Neural crest cell (in vitro differentiated cells): Measurements from ENCODE around the gene KCNK3. TPM values are rescaled to one million over a fixed set of nuclear protein-coding genes. Genes with fewer than 3 reads are reported as not detected.

Experiments
- DNase-seq: peaks from one replicate; pipeline ENCODE4 v3.0.0; 2021; ENCODE audit warnings: low read depth, mixed read lengths, low spot score
- H3K27ac Mint-ChIP-seq: one replicate; pipeline ENCODE4 v1.8.0; 2021; ENCODE audit warnings: mild to moderate bottlenecking, mixed read lengths; ENCODE audit not compliant: unreplicated experiment
- H3K27me3 Mint-ChIP-seq: 2 replicates; pipeline ENCODE4 v1.8.0; 2021; ENCODE audit warnings: low read depth, mild to moderate bottlenecking, mixed read lengths
- H3K36me3 Mint-ChIP-seq: 2 replicates; pipeline ENCODE4 v1.8.0; 2021; ENCODE audit warnings: low read depth, mild to moderate bottlenecking, mixed read lengths
- H3K4me1 Mint-ChIP-seq: 2 replicates; pipeline ENCODE4 v1.8.0; 2021; ENCODE audit warnings: mixed read lengths
- H3K4me3 Mint-ChIP-seq: one replicate; pipeline ENCODE4 v1.8.0; 2021; ENCODE audit warnings: mild to moderate bottlenecking, mixed read lengths
- H3K9me3 Mint-ChIP-seq: 2 replicates; pipeline ENCODE4 v1.8.0; 2021; ENCODE audit warnings: mixed read lengths
- total RNA-seq: library from RNA; stranded (reverse); gene quantifications from 2 replicates; pipeline ENCODE4 v1.2.1, GENCODE V29; 2021
- TF ChIP-seq, protein P1 (sequence below): fragments of 200-600 bp; sonication (generic); conservative IDR thresholded peaks from 2 replicates; pipeline ENCODE4 v1.5.0; 2021; ENCODE audit warnings: antibody characterized with exemption, mild to moderate bottlenecking

Gene KCNK3
- total RNA-seq, 1 donor from 2014 or later = 0.58 TPM

DNA sequence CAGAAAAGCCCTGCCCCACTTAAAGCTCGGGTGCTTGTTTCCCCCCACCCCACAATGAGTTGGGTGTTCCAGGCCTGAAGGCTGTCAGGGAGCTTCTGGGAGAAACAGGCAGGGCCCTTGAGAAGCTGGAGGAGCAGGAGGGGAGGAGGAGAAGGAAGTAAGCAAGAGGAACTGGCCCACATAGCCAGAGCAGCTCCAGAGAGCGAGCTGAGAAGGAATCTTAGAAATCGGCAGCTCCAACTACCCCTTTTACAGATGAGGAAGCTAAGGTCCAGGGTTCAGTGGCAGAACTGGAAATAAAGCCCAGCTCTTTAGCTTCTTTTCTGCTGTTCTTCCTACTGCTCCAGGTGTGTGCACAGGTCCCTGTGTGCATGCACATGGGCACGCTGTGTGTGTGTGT, 12.7 kb upstream of the KCNK3 start:
- DNase-seq = no peak
- Mint-ChIP-seq H3K36me3 (no peaks in the 10 kb centered on the region), H3K4me3 (no peak overlapping the region), H3K9me3 (peaks cover 10% of the 10 kb centered on the region), H3K27ac (no peak overlapping the region), H3K27me3 (peaks cover 16% of the 10 kb centered on the region), H3K4me1 (no peaks in the 10 kb centered on the region)
- TF ChIP-seq, protein P1, sequence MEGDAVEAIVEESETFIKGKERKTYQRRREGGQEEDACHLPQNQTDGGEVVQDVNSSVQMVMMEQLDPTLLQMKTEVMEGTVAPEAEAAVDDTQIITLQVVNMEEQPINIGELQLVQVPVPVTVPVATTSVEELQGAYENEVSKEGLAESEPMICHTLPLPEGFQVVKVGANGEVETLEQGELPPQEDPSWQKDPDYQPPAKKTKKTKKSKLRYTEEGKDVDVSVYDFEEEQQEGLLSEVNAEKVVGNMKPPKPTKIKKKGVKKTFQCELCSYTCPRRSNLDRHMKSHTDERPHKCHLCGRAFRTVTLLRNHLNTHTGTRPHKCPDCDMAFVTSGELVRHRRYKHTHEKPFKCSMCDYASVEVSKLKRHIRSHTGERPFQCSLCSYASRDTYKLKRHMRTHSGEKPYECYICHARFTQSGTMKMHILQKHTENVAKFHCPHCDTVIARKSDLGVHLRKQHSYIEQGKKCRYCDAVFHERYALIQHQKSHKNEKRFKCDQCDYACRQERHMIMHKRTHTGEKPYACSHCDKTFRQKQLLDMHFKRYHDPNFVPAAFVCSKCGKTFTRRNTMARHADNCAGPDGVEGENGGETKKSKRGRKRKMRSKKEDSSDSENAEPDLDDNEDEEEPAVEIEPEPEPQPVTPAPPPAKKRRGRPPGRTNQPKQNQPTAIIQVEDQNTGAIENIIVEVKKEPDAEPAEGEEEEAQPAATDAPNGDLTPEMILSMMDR = no peak

DNA sequence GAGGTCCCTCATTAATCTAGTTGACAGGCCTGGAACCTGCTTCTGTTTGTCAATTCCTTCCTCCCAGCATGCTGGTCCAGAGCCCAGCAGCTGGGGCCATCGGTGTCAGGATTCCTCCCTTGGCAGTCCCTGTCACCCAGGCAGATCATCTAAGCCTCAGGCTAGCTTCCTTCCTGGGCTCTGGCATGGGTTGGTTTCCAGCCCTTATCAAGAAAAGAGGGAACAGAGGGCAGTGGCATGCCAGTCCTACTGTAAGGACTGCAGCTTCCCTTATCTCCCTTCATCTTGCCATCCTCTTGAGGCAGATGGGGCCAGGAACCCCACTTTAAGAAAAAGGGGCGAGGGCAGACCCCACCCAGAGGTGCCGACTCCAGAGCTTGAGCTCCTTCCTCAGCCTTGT, 10.9 kb upstream of the KCNK3 start:
- peaks cover 10% of the 10 kb centered on the region for H3K9me3 Mint-ChIP-seq
- peaks cover 28% of the 10 kb centered on the region for H3K27me3 Mint-ChIP-seq
- no peaks in the 10 kb centered on the region for H3K36me3 Mint-ChIP-seq
- TF ChIP-seq, protein P1 = no peak
- no peak for DNase-seq
- H3K4me1 Mint-ChIP-seq = no peaks in the 10 kb centered on the region
- no peak overlapping the region for H3K27ac Mint-ChIP-seq
- no peak overlapping the region for H3K4me3 Mint-ChIP-seq

DNA sequence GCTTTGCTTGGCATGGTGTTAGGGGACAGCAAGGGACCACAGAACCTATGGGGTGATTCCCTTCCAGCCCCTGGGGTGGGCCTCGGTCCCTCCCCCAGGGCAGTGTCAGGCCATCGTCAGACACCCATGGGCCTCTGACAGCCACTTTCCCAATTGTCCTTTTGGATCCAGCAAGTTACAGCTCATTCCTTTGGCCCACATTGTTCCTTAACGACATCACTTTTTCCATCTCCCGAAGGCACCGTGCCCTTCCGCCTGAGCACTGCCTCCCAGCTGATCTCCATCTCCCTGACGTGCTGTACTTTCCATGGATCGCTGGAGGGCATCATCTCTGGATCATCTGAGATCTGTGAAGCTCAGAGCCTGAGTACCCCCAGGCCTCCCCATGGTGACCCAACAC, 10.4 kb upstream of the KCNK3 start:
- no peak overlapping the region for H3K27ac Mint-ChIP-seq
- H3K36me3 Mint-ChIP-seq = no peaks in the 10 kb centered on the region
- H3K4me1 Mint-ChIP-seq = no peaks in the 10 kb centered on the region
- H3K4me3 Mint-ChIP-seq = no peak overlapping the region
- peaks cover 10% of the 10 kb centered on the region for H3K9me3 Mint-ChIP-seq
- TF ChIP-seq, protein P1 = no peak
- DNase-seq = no peak
- H3K27me3 Mint-ChIP-seq = peaks cover 33% of the 10 kb centered on the region

DNA sequence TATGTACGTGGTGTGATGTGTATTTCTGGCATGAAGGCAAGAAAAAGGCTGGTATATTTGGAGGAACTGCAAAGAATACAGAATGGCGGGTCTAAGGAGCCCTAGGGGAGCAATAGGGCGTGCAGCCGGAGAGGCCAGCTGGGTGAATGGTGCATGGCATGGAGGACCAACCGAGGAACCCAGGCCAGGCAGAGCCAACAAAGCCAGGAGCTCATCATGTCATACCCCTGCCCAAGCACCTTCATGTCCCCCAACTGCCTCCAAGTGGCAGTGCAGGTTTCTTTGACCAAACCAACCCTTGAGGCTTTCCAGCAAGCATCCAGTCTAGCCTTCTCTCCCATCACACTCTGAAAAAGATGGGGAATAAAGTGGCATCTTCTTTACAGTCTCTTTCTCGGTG, 8.9 kb upstream of the KCNK3 start:
- Mint-ChIP-seq H3K4me3 (no peak overlapping the region), H3K27me3 (peaks cover 38% of the 10 kb centered on the region), H3K4me1 (peaks cover 5% of the 10 kb centered on the region), H3K36me3 (no peaks in the 10 kb centered on the region), H3K27ac (no peak overlapping the region), H3K9me3 (no peaks in the 10 kb centered on the region)
- TF ChIP-seq, protein P1 = no peak
- no peak for DNase-seq

DNA sequence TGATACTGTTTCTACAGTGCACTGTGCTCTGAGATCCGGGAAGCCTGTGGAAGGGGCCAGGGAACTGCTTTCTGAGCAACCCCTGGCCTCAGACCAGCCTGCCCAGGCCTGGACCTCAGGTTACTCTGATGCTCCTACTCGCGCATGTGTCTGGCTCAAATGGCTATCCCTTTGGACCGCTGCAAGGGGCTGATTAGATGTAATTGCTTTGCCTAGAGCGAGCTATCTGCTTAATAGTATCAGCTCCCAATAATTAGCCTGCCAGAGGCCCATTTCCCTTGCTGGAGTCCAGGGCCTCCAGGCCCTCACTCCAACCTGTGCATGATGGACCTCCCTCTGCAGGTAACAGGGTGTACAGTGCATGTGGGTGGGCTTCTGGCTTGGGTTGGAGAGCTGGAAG, 7.2 kb upstream of the KCNK3 start:
- TF ChIP-seq, protein P1 = no peak
- DNase-seq = no peak
- H3K27me3 Mint-ChIP-seq = peaks cover 42% of the 10 kb centered on the region

More for the DNA sequence above, 7.2 kb upstream of the KCNK3 start:
- Mint-ChIP-seq H3K36me3 (no peaks in the 10 kb centered on the region), H3K9me3 (no peaks in the 10 kb centered on the region), H3K4me1 (peaks cover 5% of the 10 kb centered on the region), H3K27ac (no peak overlapping the region), H3K4me3 (no peak overlapping the region)
